ENCODE results near the gene ESYT3. TPM values are rescaled to one million over a fixed set of nuclear protein-coding genes. Genes with fewer than 3 reads are reported as not detected.
"Not testable (repeated sequence)": the region's sequence is repeated elsewhere in the genome, so short reads cannot be mapped to it uniquely, and the experiment has no call there.

The ESYT3 gene
- total RNA-seq, 2 experiments from 2014 or later, result 0.21 to 0.52 TPM

- no peaks in the 10 kb centered on the region for H3K9me3 Mint-ChIP-seq
- DNase-seq, result no peak
- no peaks in the 10 kb centered on the region for H3K27me3 Mint-ChIP-seq
- H3K27ac Mint-ChIP-seq, result no peak overlapping the region
- H3K4me1 Mint-ChIP-seq, result no peaks in the 10 kb centered on the region
- peaks cover 1% of the 10 kb centered on the region for H3K36me3 Mint-ChIP-seq
- no peak overlapping the region for H3K4me3 Mint-ChIP-seq
Observed at GRCh38 chr3:138507524-138507923, 73.1 kb downstream of the ESYT3 start.

DNA sequence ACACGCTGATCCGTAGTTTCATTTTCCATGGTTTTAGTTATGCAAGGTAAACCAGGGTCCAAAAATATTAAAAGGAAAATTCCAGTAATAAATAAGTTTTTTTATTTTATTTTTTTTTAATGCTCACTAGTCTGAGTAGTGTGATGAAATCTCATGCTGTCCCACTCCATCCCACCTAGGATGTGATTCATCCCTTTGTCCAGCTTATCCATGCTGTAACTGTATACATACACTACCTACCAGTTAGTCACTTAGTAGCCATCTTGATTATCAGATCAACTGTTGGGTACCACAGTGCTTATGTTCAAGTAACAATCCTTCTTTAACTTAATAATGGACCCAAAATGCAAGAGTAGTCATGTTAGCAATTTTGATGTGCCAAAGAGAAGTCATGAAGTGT lies 75.2 kb downstream of the ESYT3 start:
- no peak for DNase-seq
- H3K36me3 Mint-ChIP-seq, result no peaks in the 10 kb centered on the region
- no peaks in the 10 kb centered on the region for H3K27me3 Mint-ChIP-seq
- H3K27ac Mint-ChIP-seq, result no peak overlapping the region
- H3K4me3 Mint-ChIP-seq, result no peak overlapping the region
- H3K4me1 Mint-ChIP-seq, result peaks cover 9% of the 10 kb centered on the region
- no peaks in the 10 kb centered on the region for H3K9me3 Mint-ChIP-seq

DNA sequence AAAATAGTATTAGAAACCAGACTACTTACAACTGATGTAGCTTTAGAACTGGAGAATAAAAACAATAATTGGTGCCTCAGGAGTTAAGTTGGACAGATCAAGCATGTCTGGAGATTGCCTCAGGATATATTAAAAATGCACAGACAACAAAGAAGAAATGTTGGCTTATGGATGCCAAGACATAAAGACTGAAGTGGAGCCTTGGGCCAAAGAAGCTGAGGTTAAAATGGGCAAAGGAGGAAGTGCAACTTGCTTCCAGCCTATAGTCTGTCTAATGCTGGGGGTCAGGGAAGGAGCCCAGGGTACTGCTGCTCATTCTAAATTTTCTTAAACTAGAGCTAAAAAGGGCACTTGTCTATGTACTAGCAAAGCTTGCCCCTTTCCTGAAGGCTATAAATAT lies 77.5 kb downstream of the ESYT3 start:
- Mint-ChIP-seq H3K4me1 (peaks cover 9% of the 10 kb centered on the region), H3K27ac (no peak overlapping the region)

DNA sequence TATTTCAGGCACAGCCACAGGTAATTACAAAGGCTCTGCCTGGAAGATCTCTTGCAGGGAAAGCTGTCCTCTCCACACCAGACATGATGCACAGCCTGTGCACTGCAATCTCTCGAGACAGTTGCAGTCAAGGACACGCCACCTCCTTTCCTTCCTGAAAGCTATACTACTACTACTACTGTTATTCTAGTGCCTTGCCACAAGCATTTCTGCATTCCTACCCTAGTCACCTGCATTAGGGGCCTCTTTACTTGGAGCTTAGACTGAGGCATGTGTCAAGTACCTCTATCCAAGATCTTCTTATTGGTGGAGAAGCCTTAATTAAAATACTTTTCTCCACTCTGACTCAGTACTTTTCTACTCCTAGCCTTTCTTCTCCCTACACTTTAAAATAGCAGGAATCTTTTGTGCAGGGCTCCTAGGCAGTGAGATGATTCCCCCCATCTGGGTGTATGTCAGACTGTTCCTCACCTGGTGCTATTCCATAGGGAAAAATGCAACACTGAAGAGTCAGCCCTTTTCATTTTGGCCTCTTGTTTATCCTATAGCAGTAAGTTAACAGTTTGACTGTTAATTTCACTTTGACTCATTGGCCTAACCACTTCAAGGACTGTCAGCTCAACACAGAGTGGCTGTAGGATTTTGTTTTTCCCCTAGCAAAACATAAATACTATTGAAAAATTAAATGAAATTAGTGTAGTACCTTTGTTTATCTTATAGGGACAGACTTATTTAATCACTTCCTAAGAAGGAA lies 78.9 kb downstream of the ESYT3 start:
- Mint-ChIP-seq H3K9me3 (no peaks in the 10 kb centered on the region), H3K4me1 (peaks cover 9% of the 10 kb centered on the region), H3K4me3 (no peak overlapping the region)

More for the DNA sequence above, 77.5 kb downstream of the ESYT3 start:
- H3K36me3 Mint-ChIP-seq, result peaks cover 5% of the 10 kb centered on the region
- no peak for DNase-seq
- no peak overlapping the region for H3K4me3 Mint-ChIP-seq
- H3K9me3 Mint-ChIP-seq, result no peaks in the 10 kb centered on the region
- no peaks in the 10 kb centered on the region for H3K27me3 Mint-ChIP-seq

DNA sequence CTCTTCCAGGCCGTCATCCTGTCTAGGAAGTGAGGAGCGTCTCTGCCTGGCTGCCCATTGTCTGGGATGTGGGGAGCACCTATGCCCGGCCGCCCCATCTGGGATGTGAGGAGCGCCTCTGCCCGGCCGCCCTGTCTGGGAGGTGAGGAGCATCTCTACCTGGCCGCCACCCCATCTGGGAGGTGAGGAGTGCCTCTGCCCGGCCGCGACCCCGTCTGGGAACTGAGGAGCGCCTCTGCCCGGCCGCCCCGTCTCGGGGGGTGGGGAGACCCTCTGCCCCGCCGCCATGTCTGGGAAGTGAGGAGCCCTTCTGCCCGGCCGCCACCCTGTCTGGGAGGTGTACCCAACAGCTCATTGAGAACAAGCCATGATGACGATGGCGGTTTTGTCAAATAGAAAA lies 87.0 kb downstream of the ESYT3 start:
- H3K4me3 Mint-ChIP-seq, DNase-seq, H3K27me3 Mint-ChIP-seq, H3K27ac Mint-ChIP-seq, H3K4me1 Mint-ChIP-seq: not testable (repeated sequence)
- H3K9me3 Mint-ChIP-seq, result peaks cover 13% of the 10 kb centered on the region
- peaks cover 66% of the 10 kb centered on the region for H3K36me3 Mint-ChIP-seq

More for the DNA sequence above, 78.9 kb downstream of the ESYT3 start:
- Mint-ChIP-seq H3K36me3 (peaks cover 16% of the 10 kb centered on the region), H3K27ac (no peak overlapping the region), H3K27me3 (no peaks in the 10 kb centered on the region)
- DNase-seq, result no peak

Other genes with a start within 250 kb of the ESYT3 start
- 10 to 100 TPM; 43.0 to 45.6 TPM for gene ARMC8, start 247.3 kb upstream of the ESYT3 start, total RNA-seq
- gene NME9, start 104.8 kb upstream of the ESYT3 start, total RNA-seq, result not detected
- gene MRAS, start 86.0 kb upstream of the ESYT3 start, total RNA-seq, result under 1 TPM; 0.16 to 0.54 TPM
- gene CEP70, start 159.6 kb downstream of the ESYT3 start, total RNA-seq, result 10 to 100 TPM in 1 of 2 experiments, 1 to 10 TPM in 1; 10.0 to 11.2 TPM
- gene FAIM, start 174.2 kb downstream of the ESYT3 start, total RNA-seq, result 1 to 10 TPM; 7.9 to 8.3 TPM

Data from activated naive CD8-positive, alpha-beta T cell treated with anti-CD3 and anti-CD28 coated beads for 36 hours (primary cell).